ENCODE measurements around the gene NCKAP5.

The NCKAP5 gene

DNA sequence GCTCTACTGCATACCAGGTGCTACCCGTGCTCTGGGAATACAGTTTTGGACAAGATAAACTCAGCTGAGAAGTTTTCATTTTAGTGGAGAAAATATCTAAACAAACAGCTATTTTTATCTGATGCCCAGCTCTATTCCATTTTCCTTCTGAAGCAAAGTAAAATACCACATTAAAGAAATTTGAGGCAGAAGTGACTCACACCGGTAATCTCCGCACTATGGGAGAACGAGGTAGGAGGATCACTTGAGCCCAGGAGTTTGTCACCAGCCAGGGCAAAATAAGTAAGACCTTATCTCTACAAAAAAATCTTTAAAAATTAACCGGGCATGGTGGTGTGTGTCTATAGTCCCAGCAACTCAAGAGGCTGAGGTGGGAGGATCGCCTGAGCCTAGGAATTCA lies 482.1 kb downstream of the NCKAP5 start:
- no peak overlapping the region for H3K4me3 ChIP-seq (ENCODE audit: low read length)
- TF ChIP-seq, protein P1, sequence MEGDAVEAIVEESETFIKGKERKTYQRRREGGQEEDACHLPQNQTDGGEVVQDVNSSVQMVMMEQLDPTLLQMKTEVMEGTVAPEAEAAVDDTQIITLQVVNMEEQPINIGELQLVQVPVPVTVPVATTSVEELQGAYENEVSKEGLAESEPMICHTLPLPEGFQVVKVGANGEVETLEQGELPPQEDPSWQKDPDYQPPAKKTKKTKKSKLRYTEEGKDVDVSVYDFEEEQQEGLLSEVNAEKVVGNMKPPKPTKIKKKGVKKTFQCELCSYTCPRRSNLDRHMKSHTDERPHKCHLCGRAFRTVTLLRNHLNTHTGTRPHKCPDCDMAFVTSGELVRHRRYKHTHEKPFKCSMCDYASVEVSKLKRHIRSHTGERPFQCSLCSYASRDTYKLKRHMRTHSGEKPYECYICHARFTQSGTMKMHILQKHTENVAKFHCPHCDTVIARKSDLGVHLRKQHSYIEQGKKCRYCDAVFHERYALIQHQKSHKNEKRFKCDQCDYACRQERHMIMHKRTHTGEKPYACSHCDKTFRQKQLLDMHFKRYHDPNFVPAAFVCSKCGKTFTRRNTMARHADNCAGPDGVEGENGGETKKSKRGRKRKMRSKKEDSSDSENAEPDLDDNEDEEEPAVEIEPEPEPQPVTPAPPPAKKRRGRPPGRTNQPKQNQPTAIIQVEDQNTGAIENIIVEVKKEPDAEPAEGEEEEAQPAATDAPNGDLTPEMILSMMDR (IDR thresholded peaks at IDR 0.05; ENCODE audit: insufficient read depth, low read depth, low read length, missing control alignments): no peak
- DNase-seq (ENCODE audit: low read depth): no peak

DNA sequence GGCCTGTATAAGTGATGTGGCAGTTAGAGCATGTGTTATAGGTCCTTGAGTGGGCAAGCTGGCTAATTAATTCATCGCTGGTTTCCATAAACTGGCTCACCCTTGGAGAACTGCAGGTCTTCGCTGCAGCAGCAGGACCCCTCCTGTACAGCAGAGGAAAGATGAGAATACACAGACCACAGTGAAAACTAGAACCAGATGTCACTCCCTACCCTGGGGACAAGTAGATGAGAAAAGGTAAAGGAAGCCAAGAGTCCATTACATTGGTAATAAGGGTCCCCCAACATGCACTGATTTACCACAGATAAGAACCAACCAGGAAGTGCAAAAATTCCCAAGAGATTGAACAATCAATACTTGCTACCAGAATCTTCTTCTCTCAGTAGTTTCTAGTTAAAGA lies 482.6 kb downstream of the NCKAP5 start:
- no peak overlapping the region for H3K4me3 ChIP-seq (ENCODE audit: low read length)
- TF ChIP-seq, protein P1 (IDR thresholded peaks at IDR 0.05; ENCODE audit: insufficient read depth, low read depth, low read length, missing control alignments): no peak
- no peak for DNase-seq (ENCODE audit: low read depth)

DNA sequence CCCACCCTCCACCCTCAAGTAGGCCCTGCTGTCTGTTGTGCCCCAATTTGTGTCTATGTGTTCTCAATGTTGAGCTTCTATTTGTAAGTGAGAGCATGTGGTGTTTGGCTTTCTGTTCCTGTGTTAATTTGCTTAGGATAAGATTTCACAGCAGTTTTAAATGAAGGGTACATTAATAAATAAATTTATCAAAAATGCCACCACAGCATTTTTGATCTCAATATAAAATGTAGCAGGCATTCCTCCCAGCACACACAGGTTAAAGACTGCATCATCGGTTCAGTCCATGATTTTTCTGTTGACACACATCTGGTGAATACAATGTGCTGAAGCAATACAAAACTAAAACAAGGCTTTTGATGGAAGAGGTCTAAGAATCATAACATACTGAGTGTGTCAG lies 486.2 kb downstream of the NCKAP5 start:
- no peak for DNase-seq (ENCODE audit: low read depth)
- TF ChIP-seq, protein P1 (IDR thresholded peaks at IDR 0.05; ENCODE audit: insufficient read depth, low read depth, low read length, missing control alignments): no peak
- no peak overlapping the region for H3K4me3 ChIP-seq (ENCODE audit: low read length)

DNA sequence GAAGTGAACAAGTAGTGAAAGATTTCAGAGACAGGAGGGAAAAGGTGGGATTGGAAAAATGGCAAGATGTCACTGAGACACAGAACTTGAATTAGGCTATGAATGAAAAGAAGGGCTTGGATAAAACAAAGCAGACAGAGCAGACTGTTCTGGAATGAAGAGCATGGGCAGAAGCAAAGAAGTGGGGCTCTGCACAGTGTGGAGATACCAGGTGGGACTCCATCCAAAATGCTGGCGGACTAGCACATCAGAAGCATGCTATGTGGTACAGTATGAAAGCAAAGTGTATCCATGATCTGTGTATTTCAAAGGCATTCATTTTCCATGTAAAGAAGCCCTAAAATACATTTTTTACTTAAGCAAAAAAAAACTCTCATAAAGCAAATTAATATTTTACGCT lies 487.4 kb downstream of the NCKAP5 start:
- no peak overlapping the region for H3K4me3 ChIP-seq (ENCODE audit: low read length)
- TF ChIP-seq, protein P1 (IDR thresholded peaks at IDR 0.05; ENCODE audit: insufficient read depth, low read depth, low read length, missing control alignments): no peak
- DNase-seq (ENCODE audit: low read depth): no peak

DNA sequence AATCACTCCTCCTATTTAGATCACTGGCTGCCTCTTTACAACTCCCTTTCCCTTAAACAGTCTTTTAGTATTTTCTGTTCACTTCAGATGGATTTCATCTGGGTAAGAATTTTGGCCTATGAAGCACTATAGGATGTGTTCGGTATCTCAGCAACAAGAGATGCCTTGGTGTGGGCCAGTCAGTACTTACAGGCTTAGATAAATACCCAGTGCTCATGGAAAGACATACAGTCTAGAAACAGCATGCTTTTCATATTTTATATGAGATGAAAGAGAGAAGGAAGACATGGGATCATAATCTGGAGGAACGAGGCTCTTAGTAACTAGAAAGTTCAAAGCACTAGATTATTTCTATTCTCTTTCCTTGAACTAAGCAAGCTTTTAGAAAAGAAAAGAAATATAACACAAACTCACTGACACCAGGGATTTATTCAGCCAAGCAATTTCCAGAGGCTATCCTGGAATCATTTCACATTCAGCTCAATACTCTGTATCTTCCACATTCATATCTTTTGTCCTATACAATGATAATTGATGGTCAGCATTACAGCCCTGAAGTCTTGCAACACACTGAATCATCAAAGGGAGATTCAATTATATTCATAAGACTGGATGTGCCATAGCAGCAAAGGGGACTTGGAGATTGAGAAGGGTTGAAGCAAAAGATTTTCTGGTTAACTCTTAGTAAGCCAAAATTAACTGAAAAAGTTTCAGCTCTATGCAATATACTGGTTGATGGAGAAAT lies 489.4 kb downstream of the NCKAP5 start:
- TF ChIP-seq, protein P1 (IDR thresholded peaks at IDR 0.05; ENCODE audit: insufficient read depth, low read depth, low read length, missing control alignments): no peak
- no peak for DNase-seq (ENCODE audit: low read depth)
- H3K4me3 ChIP-seq (ENCODE audit: low read length): no peak overlapping the region

DNA sequence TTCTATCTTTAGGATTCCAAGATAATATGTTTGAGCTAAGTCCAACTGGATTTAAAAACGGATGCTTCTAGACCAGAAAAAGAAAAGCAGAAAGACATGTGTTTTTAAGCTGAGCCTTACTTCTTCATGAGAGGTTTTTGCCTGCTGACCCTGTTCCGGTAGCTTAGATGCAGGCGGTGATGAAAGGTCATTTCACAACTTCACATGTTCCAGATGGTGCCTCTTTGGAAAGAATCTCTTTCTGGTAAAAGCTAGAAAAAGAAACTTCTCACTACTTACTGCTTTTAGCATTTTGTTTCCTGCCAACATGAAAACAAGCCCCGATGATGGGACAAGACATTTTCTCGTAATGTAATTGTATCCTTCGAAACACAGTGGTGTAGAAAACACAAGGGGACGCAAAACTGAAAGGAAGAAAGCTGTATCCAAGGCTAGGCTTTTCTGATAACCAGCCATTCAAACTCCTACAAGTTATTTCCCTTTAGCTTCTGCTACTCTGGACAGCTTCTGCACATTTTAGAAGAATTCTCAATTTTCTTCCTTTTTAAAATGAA lies 490.9 kb downstream of the NCKAP5 start:
- H3K4me3 ChIP-seq (ENCODE audit: low read length): no peak overlapping the region
- TF ChIP-seq, protein P1 (IDR thresholded peaks at IDR 0.05; ENCODE audit: insufficient read depth, low read depth, low read length, missing control alignments): no peak
- DNase-seq (ENCODE audit: low read depth): no peak
